ENCODE results near the gene STH.

The STH gene

DNA sequence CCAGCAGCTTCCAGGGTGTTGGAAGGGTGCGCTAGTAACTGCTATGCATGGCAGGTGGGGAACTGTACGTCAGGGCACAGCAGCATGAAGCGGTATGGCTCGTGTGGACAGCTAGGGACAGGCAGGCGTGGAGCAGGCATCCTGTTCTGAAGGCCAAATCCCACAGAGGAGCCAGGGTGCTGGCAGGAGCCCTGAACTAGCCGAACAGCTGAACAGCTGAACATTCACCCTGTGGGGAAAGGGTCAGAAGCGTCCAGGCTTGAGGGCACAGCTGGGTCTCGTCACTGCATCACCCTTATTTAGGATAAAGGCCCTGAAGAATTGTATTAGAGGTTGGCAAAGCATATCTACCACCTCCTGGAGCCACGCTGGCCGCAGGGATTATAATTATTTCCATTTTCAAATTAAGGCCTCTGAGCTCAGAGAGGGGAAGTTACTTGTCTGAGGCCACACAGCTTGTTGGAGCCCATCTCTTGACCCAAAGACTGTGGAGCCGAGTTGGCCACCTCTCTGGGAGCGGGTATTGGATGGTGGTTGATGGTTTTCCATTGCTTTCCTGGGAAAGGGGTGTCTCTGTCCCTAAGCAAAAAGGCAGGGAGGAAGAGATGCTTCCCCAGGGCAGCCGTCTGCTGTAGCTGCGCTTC, 3.3 kb upstream of the STH start:
- Histone ChIP-seq H3K4me3 (ENCODE audit: low read depth, low read length) (no peak overlapping the region), H3K27me3 (no peaks in the 10 kb centered on the region), H3K4me1 (no peaks in the 10 kb centered on the region), H3K36me3 (no peaks in the 10 kb centered on the region), H3K9me3 (no peaks in the 10 kb centered on the region)
- TF ChIP-seq, protein P1, sequence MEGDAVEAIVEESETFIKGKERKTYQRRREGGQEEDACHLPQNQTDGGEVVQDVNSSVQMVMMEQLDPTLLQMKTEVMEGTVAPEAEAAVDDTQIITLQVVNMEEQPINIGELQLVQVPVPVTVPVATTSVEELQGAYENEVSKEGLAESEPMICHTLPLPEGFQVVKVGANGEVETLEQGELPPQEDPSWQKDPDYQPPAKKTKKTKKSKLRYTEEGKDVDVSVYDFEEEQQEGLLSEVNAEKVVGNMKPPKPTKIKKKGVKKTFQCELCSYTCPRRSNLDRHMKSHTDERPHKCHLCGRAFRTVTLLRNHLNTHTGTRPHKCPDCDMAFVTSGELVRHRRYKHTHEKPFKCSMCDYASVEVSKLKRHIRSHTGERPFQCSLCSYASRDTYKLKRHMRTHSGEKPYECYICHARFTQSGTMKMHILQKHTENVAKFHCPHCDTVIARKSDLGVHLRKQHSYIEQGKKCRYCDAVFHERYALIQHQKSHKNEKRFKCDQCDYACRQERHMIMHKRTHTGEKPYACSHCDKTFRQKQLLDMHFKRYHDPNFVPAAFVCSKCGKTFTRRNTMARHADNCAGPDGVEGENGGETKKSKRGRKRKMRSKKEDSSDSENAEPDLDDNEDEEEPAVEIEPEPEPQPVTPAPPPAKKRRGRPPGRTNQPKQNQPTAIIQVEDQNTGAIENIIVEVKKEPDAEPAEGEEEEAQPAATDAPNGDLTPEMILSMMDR (IDR thresholded peaks at IDR 0.05; ENCODE audit: low read depth, low read length), result no peak
- DNase-seq, result no peak

- Histone ChIP-seq H3K9me3 (no peaks in the 10 kb centered on the region), H3K36me3 (no peaks in the 10 kb centered on the region), H3K27me3 (no peaks in the 10 kb centered on the region), H3K4me1 (no peaks in the 10 kb centered on the region), H3K4me3 (ENCODE audit: low read depth, low read length) (no peak overlapping the region)
- DNase-seq, result no peak
- TF ChIP-seq, protein P1 (IDR thresholded peaks at IDR 0.05; ENCODE audit: low read depth, low read length), result no peak
These were observed 2.6 kb upstream of the STH start for GRCh38 chr17:45996282-45996937.

- Histone ChIP-seq H3K4me3 (ENCODE audit: low read depth, low read length) (no peak overlapping the region), H3K4me1 (no peaks in the 10 kb centered on the region), H3K36me3 (no peaks in the 10 kb centered on the region), H3K9me3 (no peaks in the 10 kb centered on the region), H3K27me3 (no peaks in the 10 kb centered on the region)
- DNase-seq, result no peak
- TF ChIP-seq, protein P1 (IDR thresholded peaks at IDR 0.05; ENCODE audit: low read depth, low read length), result no peak
These were observed 1.9 kb upstream of the STH start for GRCh38 chr17:45997166-45997565.

DNA sequence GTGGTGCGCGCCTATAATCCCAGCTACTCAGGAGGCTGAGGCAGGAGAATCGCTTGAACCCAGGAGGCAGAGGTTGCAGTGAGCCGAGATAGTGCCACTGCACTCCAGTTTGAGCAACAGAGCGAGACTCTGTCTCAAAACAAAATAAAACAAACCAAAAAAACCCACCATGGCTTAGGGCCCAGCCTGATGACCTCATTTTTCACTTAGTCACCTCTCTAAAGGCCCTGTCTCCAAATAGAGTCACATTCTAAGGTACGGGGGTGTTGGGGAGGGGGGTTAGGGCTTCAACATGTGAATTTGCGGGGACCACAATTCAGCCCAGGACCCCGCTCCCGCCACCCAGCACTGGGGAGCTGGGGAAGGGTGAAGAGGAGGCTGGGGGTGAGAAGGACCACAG, 1.4 kb upstream of the STH start:
- no peak overlapping the region for H3K4me3 ChIP-seq (ENCODE audit: low read depth, low read length)

DNA sequence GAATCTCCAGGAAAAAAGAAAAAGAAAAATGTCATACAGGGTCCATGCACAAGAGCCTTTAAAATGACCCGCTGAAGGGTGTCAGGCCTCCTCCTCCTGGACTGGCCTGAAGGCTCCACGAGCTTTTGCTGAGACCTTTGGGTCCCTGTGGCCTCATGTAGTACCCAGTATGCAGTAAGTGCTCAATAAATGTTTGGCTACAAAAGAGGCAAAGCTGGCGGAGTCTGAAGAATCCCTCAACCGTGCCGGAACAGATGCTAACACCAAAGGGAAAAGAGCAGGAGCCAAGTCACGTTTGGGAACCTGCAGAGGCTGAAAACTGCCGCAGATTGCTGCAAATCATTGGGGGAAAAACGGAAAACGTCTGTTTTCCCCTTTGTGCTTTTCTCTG, 845 bp downstream of the STH start:
- TF ChIP-seq, protein P1 (IDR thresholded peaks at IDR 0.05; ENCODE audit: low read depth, low read length), result no peak
- no peaks in the 10 kb centered on the region for H3K27me3 ChIP-seq
- no peaks in the 10 kb centered on the region for H3K9me3 ChIP-seq
- no peak for DNase-seq
- no peak overlapping the region for H3K4me3 ChIP-seq (ENCODE audit: low read depth, low read length)
- H3K36me3 ChIP-seq, result no peaks in the 10 kb centered on the region
- no peaks in the 10 kb centered on the region; the same call in 1 of the 2 replicates for H3K4me1 ChIP-seq

More for the DNA sequence above, 1.4 kb upstream of the STH start:
- Histone ChIP-seq H3K4me1 (no peaks in the 10 kb centered on the region), H3K9me3 (no peaks in the 10 kb centered on the region), H3K36me3 (no peaks in the 10 kb centered on the region), H3K27me3 (no peaks in the 10 kb centered on the region)
- DNase-seq, result no peak
- TF ChIP-seq, protein P1 (IDR thresholded peaks at IDR 0.05; ENCODE audit: low read depth, low read length), result no peak

DNA sequence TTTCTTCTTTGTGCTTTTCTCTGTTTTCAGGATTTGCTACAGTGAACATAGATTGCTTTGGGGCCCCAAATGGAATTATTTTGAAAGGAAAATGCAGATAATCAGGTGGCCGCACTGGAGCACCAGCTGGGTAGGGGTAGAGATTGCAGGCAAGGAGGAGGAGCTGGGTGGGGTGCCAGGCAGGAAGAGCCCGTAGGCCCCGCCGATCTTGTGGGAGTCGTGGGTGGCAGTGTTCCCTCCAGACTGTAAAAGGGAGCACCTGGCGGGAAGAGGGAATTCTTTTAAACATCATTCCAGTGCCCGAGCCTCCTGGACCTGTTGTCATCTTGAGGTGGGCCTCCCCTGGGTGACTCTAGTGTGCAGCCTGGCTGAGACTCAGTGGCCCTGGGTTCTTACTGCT, 1.2 kb downstream of the STH start:
- DNase-seq, result no peak
- H3K4me1 ChIP-seq, result no peaks in the 10 kb centered on the region; the same call in 1 of the 2 replicates
- H3K4me3 ChIP-seq (ENCODE audit: low read depth, low read length), result no peak overlapping the region
- no peaks in the 10 kb centered on the region for H3K9me3 ChIP-seq
- no peaks in the 10 kb centered on the region for H3K27me3 ChIP-seq
- TF ChIP-seq, protein P1 (IDR thresholded peaks at IDR 0.05; ENCODE audit: low read depth, low read length), result no peak
- no peaks in the 10 kb centered on the region for H3K36me3 ChIP-seq

Measured in BE2C (cell line).